Activated gamma-delta T cell (primary cell): ENCODE measurements around the gene CDC42EP5.
"Not testable (repeated sequence)": the region's sequence is repeated elsewhere in the genome, so short reads cannot be mapped to it uniquely, and the experiment has no call there.

Experiments
- DNase-seq: peaks from one replicate; lab custom pipeline; 2025; lab: John Stamatoyannopoulos, UW

The CDC42EP5 gene

GRCh38 chr19:54489766-54490165 lies 16.7 kb upstream of the CDC42EP5 start:
- DNase-seq, result no peak

GRCh38 chr19:54489341-54489740 lies 16.2 kb upstream of the CDC42EP5 start:
- DNase-seq, result no peak

GRCh38 chr19:54485851-54486250 lies 12.8 kb upstream of the CDC42EP5 start:
- no peak for DNase-seq

GRCh38 chr19:54484451-54484850 lies 11.4 kb upstream of the CDC42EP5 start:
- no peak for DNase-seq

GRCh38 chr19:54482889-54483288 lies 9.8 kb upstream of the CDC42EP5 start:
- no peak for DNase-seq

- DNase-seq, result no peak
These were observed 8.3 kb upstream of the CDC42EP5 start for GRCh38 chr19:54481326-54481930.

- DNase-seq, result no peak
These were observed 7.0 kb upstream of the CDC42EP5 start for GRCh38 chr19:54480051-54480450.

GRCh38 chr19:54478677-54479266 lies 5.7 kb upstream of the CDC42EP5 start:
- no peak for DNase-seq

GRCh38 chr19:54477650-54478049 lies 4.6 kb upstream of the CDC42EP5 start:
- no peak for DNase-seq

GRCh38 chr19:54475706-54476105 lies 2.6 kb upstream of the CDC42EP5 start:
- no peak for DNase-seq

GRCh38 chr19:54473892-54474372 lies 836 bp upstream of the CDC42EP5 start:
- no peak for DNase-seq

- DNase-seq, result no peak
These were observed 1.9 kb downstream of the CDC42EP5 start for GRCh38 chr19:54470991-54471782.

- DNase-seq, result no peak
These were observed 2.7 kb downstream of the CDC42EP5 start for GRCh38 chr19:54470276-54470887.

- no peak for DNase-seq
These were observed 3.6 kb downstream of the CDC42EP5 start for GRCh38 chr19:54469496-54469934.

- not testable (repeated sequence) for DNase-seq
These were observed 7.0 kb downstream of the CDC42EP5 start for GRCh38 chr19:54466110-54466480.

GRCh38 chr19:54465426-54466109 lies 7.5 kb downstream of the CDC42EP5 start:
- DNase-seq, result no peak

- peak; percentile 58 for DNase-seq
These were observed 8.3 kb downstream of the CDC42EP5 start for GRCh38 chr19:54464630-54465425.

- no peak for DNase-seq
These were observed 9.0 kb downstream of the CDC42EP5 start for GRCh38 chr19:54464044-54464629.

GRCh38 chr19:54463531-54464043 lies 9.5 kb downstream of the CDC42EP5 start, which contains the start of gene LENG9:
Gene LENG9, minus strand, starts transcription at chr19:54463778. Its CDS starts 252 bp downstream, at chr19:54463526.
- DNase-seq, result peak; percentile 73
